ENCODE data around the gene FBXO36. TPM values are rescaled to one million over a fixed set of nuclear protein-coding genes. Genes with fewer than 3 reads are reported as not detected.
"Not testable (repeated sequence)": the region's sequence is repeated elsewhere in the genome, so short reads cannot be mapped to it uniquely, and the experiment has no call there.

Gene FBXO36
- polyA plus RNA-seq, 1 donor (not counting 4 experiments of a cell fraction or from before 2014, with no cell fraction given): 1.7 TPM

DNA sequence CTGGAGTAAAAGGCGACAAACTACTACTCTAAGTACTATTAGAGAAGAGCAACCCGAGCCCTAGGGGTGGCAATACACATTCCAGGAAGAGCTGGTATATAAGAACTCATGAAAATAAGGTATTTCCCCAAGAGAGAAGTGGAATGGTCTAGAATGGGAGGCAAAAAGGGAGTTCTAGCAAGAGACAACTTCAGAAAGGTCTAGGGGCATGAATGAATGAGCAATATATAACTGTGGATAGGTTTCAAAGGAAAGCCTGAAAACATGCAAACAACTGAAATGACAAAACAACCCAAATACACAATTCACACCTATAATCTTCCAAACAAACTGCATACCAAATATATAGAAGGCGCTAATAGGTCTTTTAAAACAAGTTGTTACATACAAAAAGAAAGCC is 22.7 kb upstream of the FBXO36 start:
- Histone ChIP-seq H3K4me3 (ENCODE audit: control insufficient read depth in 2 of 3, extremely low read depth in 1 of 3, insufficient read depth in 2 of 3, low read depth in 1 of 3, low read length in 3 of 3) (no peak overlapping the region), H4K20me1 (ENCODE audit: control insufficient read depth, extremely low read depth, insufficient read depth, low read length) (peaks cover 13% of the 10 kb centered on the region), H3K27me3 (ENCODE audit: control insufficient read depth, extremely low read depth, insufficient read depth, low read length) (no peaks in the 10 kb centered on the region), H3K9me3 (ENCODE audit: control insufficient read depth, low read depth, low read length) (no peaks in the 10 kb centered on the region), H3K4me1 (ENCODE audit: control insufficient read depth, extremely low read depth, insufficient read depth, low read length) (peaks cover 9% of the 10 kb centered on the region), H3K4me2 (ENCODE audit: control insufficient read depth, extremely low read depth, insufficient read depth, low read depth, low read length) (no peak overlapping the region), H2AFZ (ENCODE audit: control insufficient read depth, low read length) (no peak overlapping the region), H3K36me3 (ENCODE audit: control insufficient read depth in 2 of 2, extremely low read depth in 1 of 2, insufficient read depth in 2 of 2, low read length in 2 of 2) (peaks cover 5 to 6% of the 10 kb centered on the region in 2 experiments), H3K27ac (ENCODE audit: control insufficient read depth, insufficient read depth, low read length) (no peak overlapping the region), H3K79me2 (ENCODE audit: control insufficient read depth, insufficient read depth, low read length) (peaks cover 97% of the 10 kb centered on the region), H3K9me1 (ENCODE audit: control insufficient read depth, extremely low read depth, insufficient read depth, low read length) (no peaks in the 10 kb centered on the region), H3K9ac (ENCODE audit: control insufficient read depth, extremely low read depth, insufficient read depth, low read length) (no peak overlapping the region)
- no peak for FAIRE-seq
- TF ChIP-seq, protein P1, sequence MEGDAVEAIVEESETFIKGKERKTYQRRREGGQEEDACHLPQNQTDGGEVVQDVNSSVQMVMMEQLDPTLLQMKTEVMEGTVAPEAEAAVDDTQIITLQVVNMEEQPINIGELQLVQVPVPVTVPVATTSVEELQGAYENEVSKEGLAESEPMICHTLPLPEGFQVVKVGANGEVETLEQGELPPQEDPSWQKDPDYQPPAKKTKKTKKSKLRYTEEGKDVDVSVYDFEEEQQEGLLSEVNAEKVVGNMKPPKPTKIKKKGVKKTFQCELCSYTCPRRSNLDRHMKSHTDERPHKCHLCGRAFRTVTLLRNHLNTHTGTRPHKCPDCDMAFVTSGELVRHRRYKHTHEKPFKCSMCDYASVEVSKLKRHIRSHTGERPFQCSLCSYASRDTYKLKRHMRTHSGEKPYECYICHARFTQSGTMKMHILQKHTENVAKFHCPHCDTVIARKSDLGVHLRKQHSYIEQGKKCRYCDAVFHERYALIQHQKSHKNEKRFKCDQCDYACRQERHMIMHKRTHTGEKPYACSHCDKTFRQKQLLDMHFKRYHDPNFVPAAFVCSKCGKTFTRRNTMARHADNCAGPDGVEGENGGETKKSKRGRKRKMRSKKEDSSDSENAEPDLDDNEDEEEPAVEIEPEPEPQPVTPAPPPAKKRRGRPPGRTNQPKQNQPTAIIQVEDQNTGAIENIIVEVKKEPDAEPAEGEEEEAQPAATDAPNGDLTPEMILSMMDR (optimal IDR thresholded peaks at IDR 0.05 in 1 of 3, IDR thresholded peaks at IDR 0.05 in 1 of 3, conservative IDR thresholded peaks at IDR 0.05 in 1 of 3; ENCODE audit: extremely low read depth in 1 of 3, insufficient read depth in 2 of 3, low read length in 3 of 3): no peak
- no peak for TF ChIP-seq EZH2 (IDR thresholded peaks at IDR 0.05; ENCODE audit: low read length)
- dilution Hi-C loops (cut with MboI; ENCODE audit: extremely low pct_ligation_motif_present, low sequenced_read_pairs): no loop called here
- DNase-seq (ENCODE audit: low read depth, low spot score): no peak

DNA sequence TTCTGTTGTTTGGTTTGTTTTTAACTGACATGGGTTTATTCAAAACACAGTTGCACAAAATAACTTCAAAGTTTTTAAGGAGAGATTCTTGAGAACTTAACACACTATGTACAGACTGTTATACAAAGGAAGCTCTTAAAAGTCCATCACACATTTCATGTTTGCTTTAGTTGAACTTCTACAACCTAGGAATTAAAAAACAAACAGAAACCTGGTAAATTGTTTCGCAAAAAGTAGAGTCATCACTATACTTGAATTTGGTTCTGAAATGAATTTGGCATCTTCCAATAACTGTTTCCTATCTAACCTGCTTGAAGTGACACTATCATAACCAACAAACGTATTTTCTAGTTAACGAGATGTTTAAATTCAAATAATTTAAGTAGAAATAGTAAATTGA is 22.3 kb upstream of the FBXO36 start:
- no peak overlapping the region for H2AFZ ChIP-seq (ENCODE audit: control insufficient read depth, low read length)
- no peak for FAIRE-seq
- peaks cover 13% of the 10 kb centered on the region for H4K20me1 ChIP-seq (ENCODE audit: control insufficient read depth, extremely low read depth, insufficient read depth, low read length)
- TF ChIP-seq EZH2 (IDR thresholded peaks at IDR 0.05; ENCODE audit: low read length): no peak
- TF ChIP-seq, protein P1 (optimal IDR thresholded peaks at IDR 0.05 in 1 of 3, IDR thresholded peaks at IDR 0.05 in 1 of 3, conservative IDR thresholded peaks at IDR 0.05 in 1 of 3; ENCODE audit: extremely low read depth in 1 of 3, insufficient read depth in 2 of 3, low read length in 3 of 3): no peak
- H3K4me1 ChIP-seq (ENCODE audit: control insufficient read depth, extremely low read depth, insufficient read depth, low read length): peaks cover 9% of the 10 kb centered on the region
- DNase-seq (ENCODE audit: low read depth, low spot score): no peak
- H3K27ac ChIP-seq (ENCODE audit: control insufficient read depth, insufficient read depth, low read length): no peak overlapping the region
- H3K9ac ChIP-seq (ENCODE audit: control insufficient read depth, extremely low read depth, insufficient read depth, low read length): no peak overlapping the region
- no peaks in the 10 kb centered on the region for H3K9me1 ChIP-seq (ENCODE audit: control insufficient read depth, extremely low read depth, insufficient read depth, low read length)
- no peak overlapping the region for H3K4me3 ChIP-seq (ENCODE audit: control insufficient read depth in 2 of 3, extremely low read depth in 1 of 3, insufficient read depth in 2 of 3, low read depth in 1 of 3, low read length in 3 of 3)
- no peak overlapping the region for H3K4me2 ChIP-seq (ENCODE audit: control insufficient read depth, extremely low read depth, insufficient read depth, low read depth, low read length)
- H3K79me2 ChIP-seq (ENCODE audit: control insufficient read depth, insufficient read depth, low read length): peaks cover 96% of the 10 kb centered on the region
- H3K9me3 ChIP-seq (ENCODE audit: control insufficient read depth, low read depth, low read length): no peaks in the 10 kb centered on the region
- dilution Hi-C loops (cut with MboI; ENCODE audit: extremely low pct_ligation_motif_present, low sequenced_read_pairs): no loop called here
- H3K36me3 ChIP-seq (ENCODE audit: control insufficient read depth in 2 of 2, extremely low read depth in 1 of 2, insufficient read depth in 2 of 2, low read length in 2 of 2): peaks cover 5 to 6% of the 10 kb centered on the region in 2 experiments
- no peaks in the 10 kb centered on the region for H3K27me3 ChIP-seq (ENCODE audit: control insufficient read depth, extremely low read depth, insufficient read depth, low read length)

- peaks cover 13% of the 10 kb centered on the region for H4K20me1 ChIP-seq (ENCODE audit: control insufficient read depth, extremely low read depth, insufficient read depth, low read length)
- H3K27ac ChIP-seq (ENCODE audit: control insufficient read depth, insufficient read depth, low read length); H3K4me3 ChIP-seq (ENCODE audit: control insufficient read depth in 2 of 3, extremely low read depth in 1 of 3, insufficient read depth in 2 of 3, low read depth in 1 of 3, low read length in 3 of 3); dilution Hi-C loops (cut with MboI; ENCODE audit: extremely low pct_ligation_motif_present, low sequenced_read_pairs); H3K27me3 ChIP-seq (ENCODE audit: control insufficient read depth, extremely low read depth, insufficient read depth, low read length); H2AFZ ChIP-seq (ENCODE audit: control insufficient read depth, low read length); FAIRE-seq; DNase-seq (ENCODE audit: low read depth, low spot score); H3K36me3 ChIP-seq (ENCODE audit: control insufficient read depth in 2 of 2, extremely low read depth in 1 of 2, insufficient read depth in 2 of 2, low read length in 2 of 2); H3K9me3 ChIP-seq (ENCODE audit: control insufficient read depth, low read depth, low read length); H3K4me1 ChIP-seq (ENCODE audit: control insufficient read depth, extremely low read depth, insufficient read depth, low read length); H3K9me1 ChIP-seq (ENCODE audit: control insufficient read depth, extremely low read depth, insufficient read depth, low read length); H3K9ac ChIP-seq (ENCODE audit: control insufficient read depth, extremely low read depth, insufficient read depth, low read length); H3K4me2 ChIP-seq (ENCODE audit: control insufficient read depth, extremely low read depth, insufficient read depth, low read depth, low read length): not testable (repeated sequence)
- peaks cover 97% of the 10 kb centered on the region for H3K79me2 ChIP-seq (ENCODE audit: control insufficient read depth, insufficient read depth, low read length)
These were observed 21.8 kb upstream of the FBXO36 start for GRCh38 chr2:229900514-229900913.

Data from keratinocyte (primary cell).